ENCODE measurements around the gene TOR1B. TPM values are rescaled to one million over a fixed set of nuclear protein-coding genes. Genes with fewer than 3 reads are reported as not detected.

Gene TOR1B
- total and polyA plus RNA-seq, 2 of the 4 experiments (the other 2 are of a cell fraction) = 15.6 to 21.0 TPM

DNA sequence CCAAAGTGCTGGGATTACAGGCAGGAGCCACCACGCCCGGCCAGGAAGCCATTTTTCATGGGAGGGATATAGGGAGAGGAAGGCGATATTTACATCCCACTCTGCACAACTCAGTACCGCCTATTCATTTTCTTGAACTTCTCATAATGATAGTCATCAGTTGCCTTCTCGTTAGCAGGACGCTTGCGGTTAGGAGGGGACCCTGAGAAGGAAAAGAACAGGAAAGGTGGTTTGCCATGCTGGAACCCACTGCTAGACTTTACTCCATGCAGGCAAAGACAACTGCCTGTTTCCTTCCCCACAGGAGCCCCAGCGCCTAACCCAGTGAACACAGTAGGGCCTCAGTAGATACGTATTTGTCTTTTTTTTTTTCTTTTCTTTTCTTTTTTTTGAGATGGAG is 25.1 kb downstream of the TOR1B start:
- Histone ChIP-seq H2BK15ac (ENCODE audit: low read depth, low read length) (no peak overlapping the region), H4K20me1 (ENCODE audit: insufficient read depth, low read length) (0 out of 2 replicates have a peak, but pooled peaks cover 1% of the 10 kb centered on the region), H3K4me1 (ENCODE audit: control insufficient read depth, insufficient read depth, low read length) (no peaks in the 10 kb centered on the region), H3K79me1 (ENCODE audit: low read depth in 1 of 2, low read length in 2 of 2) (peaks cover 0 to 3% of the 10 kb centered on the region in 2 experiments; a peak in 3 of 4 replicates), H2AK9ac (replicated peaks; ENCODE audit: low read depth, low read length, poor library complexity) (no peak overlapping the region), H3K14ac (replicated peaks; ENCODE audit: low read depth, low read length) (no peak overlapping the region), H2BK5ac (ENCODE audit: low read depth, low read length, poor library complexity, severe bottlenecking) (no peak overlapping the region), H3K27ac (ENCODE audit: insufficient read depth, low read length) (no peak overlapping the region), H2BK20ac (ENCODE audit: low read depth, low read length) (no peak overlapping the region), H3K4me3 (ENCODE audit: insufficient read depth, low read depth, low read length) (no peak overlapping the region), H3K9me1 (ENCODE audit: insufficient read depth, low read length) (no peaks in the 10 kb centered on the region), H4K91ac (ENCODE audit: insufficient read depth, low read depth, low read length) (no peak overlapping the region), H3K36me3 (ENCODE audit: control insufficient read depth, insufficient read depth, low read length) (peaks cover 30% of the 10 kb centered on the region), H3K9ac (ENCODE audit: low read depth, low read length) (no peak overlapping the region), H2AFZ (replicated peaks; ENCODE audit: low read length, poor library complexity) (no peak overlapping the region), H3K18ac (ENCODE audit: low read depth, low read length) (no peak overlapping the region), H4K5ac (ENCODE audit: low read depth, low read length) (no peak overlapping the region), H3K4ac (ENCODE audit: low read depth, low read length) (no peak overlapping the region), H2BK120ac (ENCODE audit: low read depth, low read length) (no peak overlapping the region), H4K8ac (ENCODE audit: low read depth in 2 of 2, low read length in 2 of 2) (no peak overlapping the region), H3K9me3 (ENCODE audit: control insufficient read depth, insufficient read depth, low read length) (no peaks in the 10 kb centered on the region), H3K27me3 (ENCODE audit: control insufficient read depth, insufficient read depth, low read length) (no peaks in the 10 kb centered on the region), H3K23ac (ENCODE audit: low read depth, low read length) (no peak overlapping the region), H2AK5ac (ENCODE audit: low read depth, low read length) (no peak overlapping the region), H3K4me2 (ENCODE audit: low read depth, low read length) (no peak overlapping the region), H3K56ac (ENCODE audit: extremely low read depth, insufficient read depth, low read length) (no peak overlapping the region)
- intact Hi-C loops (cut with micrococcal nuclease) = no loop called here
- no peak for ATAC-seq (ENCODE audit: low read depth)
- DNase-seq = no peak
- in situ Hi-C loops (cut with MboI; ENCODE audit: low sequenced_read_pairs) = no loop called here
- ChIA-PET POLR2A (ENCODE audit: unreplicated experiment) (no interaction called here), CTCF (no interaction called here)
- WGBS, 2 experiments (ENCODE audit: extremely low coverage in 2 of 2, insufficient read length in 1 of 2) = 100% methylated on average over 2 of the region's 9 CpGs; no CpG with 5 or more reads in 1 of the 2 experiments
- no TSS peak for BruUV-seq (replicated peaks)
- TF ChIP-seq MXI1 (IDR thresholded peaks at IDR 0.05; ENCODE audit: borderline replicate concordance, low read depth, low read length) = no peak
- TF ChIP-seq, protein P1, sequence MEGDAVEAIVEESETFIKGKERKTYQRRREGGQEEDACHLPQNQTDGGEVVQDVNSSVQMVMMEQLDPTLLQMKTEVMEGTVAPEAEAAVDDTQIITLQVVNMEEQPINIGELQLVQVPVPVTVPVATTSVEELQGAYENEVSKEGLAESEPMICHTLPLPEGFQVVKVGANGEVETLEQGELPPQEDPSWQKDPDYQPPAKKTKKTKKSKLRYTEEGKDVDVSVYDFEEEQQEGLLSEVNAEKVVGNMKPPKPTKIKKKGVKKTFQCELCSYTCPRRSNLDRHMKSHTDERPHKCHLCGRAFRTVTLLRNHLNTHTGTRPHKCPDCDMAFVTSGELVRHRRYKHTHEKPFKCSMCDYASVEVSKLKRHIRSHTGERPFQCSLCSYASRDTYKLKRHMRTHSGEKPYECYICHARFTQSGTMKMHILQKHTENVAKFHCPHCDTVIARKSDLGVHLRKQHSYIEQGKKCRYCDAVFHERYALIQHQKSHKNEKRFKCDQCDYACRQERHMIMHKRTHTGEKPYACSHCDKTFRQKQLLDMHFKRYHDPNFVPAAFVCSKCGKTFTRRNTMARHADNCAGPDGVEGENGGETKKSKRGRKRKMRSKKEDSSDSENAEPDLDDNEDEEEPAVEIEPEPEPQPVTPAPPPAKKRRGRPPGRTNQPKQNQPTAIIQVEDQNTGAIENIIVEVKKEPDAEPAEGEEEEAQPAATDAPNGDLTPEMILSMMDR (conservative IDR thresholded peaks at IDR 0.05; ENCODE audit: low read depth, low read length) = no peak
- no peak for TF ChIP-seq CEBPB (IDR thresholded peaks at IDR 0.05; ENCODE audit: low read depth, low read length)
- TF ChIP-seq MAZ (IDR thresholded peaks at IDR 0.05; ENCODE audit: borderline replicate concordance, low read depth, low read length) = no peak
- no peak for TF ChIP-seq RAD21 (IDR thresholded peaks at IDR 0.05; ENCODE audit: low read length)
- TF ChIP-seq BHLHE40 (IDR thresholded peaks at IDR 0.05; ENCODE audit: low read depth, low read length) = no peak
- dilution Hi-C loops (cut with HindIII; ENCODE audit: low sequenced_read_pairs, unreplicated experiment) = no loop called here

Data from IMR-90 (cell line).